K562 (cell line): ENCODE data around the gene EPHB1. TPM values are rescaled to one million over a fixed set of nuclear protein-coding genes. Genes with fewer than 3 reads are reported as not detected.

ENCODE experiments used
- ATAC-seq: fragments of 200-7000 bp; cut with Tn5 transposase; 3 replicates; pipeline ENCODE4 v1.9.1; 2020; ENCODE audit warnings: moderate library complexity
- BruUV-seq: library from RNA; stranded (reverse); fragments of 400-500 nt; replicated peaks from 2 replicates; lab custom pipeline; 2021; lab: Mats Ljungman, UMichigan
- CTCF ChIA-PET: fragments of 300-600 bp; formaldehyde crosslinking; extraction: SDS; loops from one replicate; lab custom pipeline; 2021; ENCODE audit warnings: low intra/inter-chr PET ratio; lab: Yijun Ruan, JAX
- POLR2A ChIA-PET: fragments of 300-600, 350-650 bp; sonication (Branson Sonifier 250); formaldehyde crosslinking; extraction: SDS; loops from one replicate; lab custom pipeline; 2021; ENCODE audit warnings: antibody characterized with exemption, inconsistent platforms; lab: Yijun Ruan, JAX
- DNase-seq, 4 experiments: peaks; one replicate each; pipeline versions ENCODE4 v3.0.0 to v3.0.0-alpha.2; 2011 to 2018; ENCODE audit warnings: low spot score in 3 of 4, mixed read lengths in 3 of 4; ENCODE audit errors: extremely low read depth in 1 of 4
- FAIRE-seq: peaks from 2 replicates; lab custom pipeline; 2011; peaks lifted over from hg19 to GRCh38; lab: Jason Lieb, UNC
- H2AFZ ChIP-seq: 2 replicates; pipeline ENCODE4 v1.6.0; 2011; ENCODE audit warnings: low read depth, low read length, control low read depth, inconsistent platforms
- H3K27ac ChIP-seq: fragments of 200-600 bp; 3 replicates; pipeline ENCODE4 v1.8.0; 2011; ENCODE audit warnings: low read depth, mild to moderate bottlenecking, control low read depth, inconsistent platforms, low read length, moderate library complexity, mixed read lengths; ENCODE audit errors: extremely low read depth
- H3K27me3 ChIP-seq, 2 experiments: fragments of 300-600 bp in 1 of 2; 2 replicates in 1 of 2; 3 replicates in 1 of 2; pipeline versions ENCODE4 v1.6.0 to v1.8.0; 2011; ENCODE audit warnings: inconsistent platforms in 2 of 2, low read length in 2 of 2, mild to moderate bottlenecking in 1 of 2, mixed read lengths in 1 of 2, moderate library complexity in 1 of 2; ENCODE audit not compliant: control insufficient read depth in 2 of 2, insufficient read depth in 2 of 2
- H3K36me3 ChIP-seq: fragments of 300-600 bp; 3 replicates; pipeline ENCODE4 v1.8.0; 2011; ENCODE audit warnings: mild to moderate bottlenecking, low read length, inconsistent platforms; ENCODE audit not compliant: control insufficient read depth, insufficient read depth
- H3K4me1 ChIP-seq, 2 experiments: fragments of 200-600 bp in 1 of 2; replicated peaks in 1 of 2; 2 replicates in 1 of 2; 3 replicates in 1 of 2; pipeline versions ENCODE4 v1.5.1 to v1.8.0; 2011; ENCODE audit warnings: inconsistent platforms in 2 of 2, low read length in 2 of 2, mild to moderate bottlenecking in 1 of 2, mixed read lengths in 1 of 2, moderate library complexity in 1 of 2; ENCODE audit not compliant: control insufficient read depth in 2 of 2, insufficient read depth in 2 of 2
- H3K4me2 ChIP-seq: 2 replicates; pipeline ENCODE4 v1.6.1; 2011; ENCODE audit warnings: low read length, control low read depth, inconsistent platforms, mixed read lengths; ENCODE audit not compliant: insufficient read depth
- H3K4me3 ChIP-seq: fragments of 200-600 bp; sonication (generic), shearing (Covaris generic); 2 replicates; pipeline ENCODE4 v1.5.1; 2016; ENCODE audit warnings: control low read depth, inconsistent platforms
- H3K79me2 ChIP-seq: fragments of 200-600 bp; 3 replicates; pipeline ENCODE4 v1.8.0; 2011; ENCODE audit warnings: low read length, inconsistent platforms; ENCODE audit not compliant: control insufficient read depth, insufficient read depth
- H3K9ac ChIP-seq, 2 experiments: 2 replicates each; pipeline versions ENCODE4 v1.6.0 to v1.6.1; 2011; ENCODE audit warnings: low read depth in 2 of 2, low read length in 2 of 2, control low read depth in 1 of 2, inconsistent platforms in 1 of 2, mild to moderate bottlenecking in 1 of 2, mixed read lengths in 1 of 2; ENCODE audit not compliant: insufficient read depth in 1 of 2
- H3K9me1 ChIP-seq: one replicate; pipeline ENCODE4 v1.6.0; 2011; ENCODE audit warnings: inconsistent platforms, mild to moderate bottlenecking, low read length, moderate library complexity; ENCODE audit not compliant: control insufficient read depth, insufficient read depth
- H3K9me3 ChIP-seq: replicated peaks from 2 replicates; pipeline ENCODE4 v1.5.1; 2011; ENCODE audit warnings: low read depth, low read length, inconsistent platforms; ENCODE audit not compliant: control insufficient read depth, insufficient read depth
- H4K20me1 ChIP-seq: replicated peaks from 2 replicates; pipeline ENCODE4 v1.6.1; 2011; ENCODE audit warnings: low read length, inconsistent platforms, mixed read lengths; ENCODE audit not compliant: control insufficient read depth, insufficient read depth
- ATF1 ChIP-seq, 2 experiments: fragments of 450-650 bp in 1 of 2; IDR thresholded peaks; 2 replicates each; pipeline ENCODE4 v1.6.1; 2016; ENCODE audit warnings: missing compliant biosample characterization in 1 of 2, missing genetic modification characterization in 1 of 2
- ATF2 ChIP-seq: sonication (generic); formaldehyde crosslinking; IDR thresholded peaks from 2 replicates; pipeline ENCODE4 v1.8.1; 2022; ENCODE audit warnings: missing genetic modification reagents
- CBFB ChIP-seq: sonication (generic); formaldehyde crosslinking; IDR thresholded peaks from 2 replicates; pipeline ENCODE4 v1.4.0; 2020; ENCODE audit warnings: mild to moderate bottlenecking, missing genetic modification reagents
- ELK1 ChIP-seq: sonication (generic); formaldehyde crosslinking; IDR thresholded peaks from 2 replicates; pipeline ENCODE4 v1.8.1; 2022; ENCODE audit warnings: missing genetic modification reagents
- HNRNPH1 ChIP-seq: fragments of 200-400 bp; formaldehyde crosslinking; optimal IDR thresholded peaks from 2 replicates; pipeline ENCODE3; 2017; ENCODE audit warnings: low read depth, mild to moderate bottlenecking, low read length, moderate library complexity
- KLF6 ChIP-seq: fragments of 250-450 bp; sonication (Bioruptor Pico); IDR thresholded peaks from 2 replicates; pipeline ENCODE4 v1.4.0; 2020; ENCODE audit warnings: mild to moderate bottlenecking, moderate library complexity, borderline replicate concordance
- LARP7 ChIP-seq: fragments of 450-650 bp; IDR thresholded peaks from 2 replicates; pipeline ENCODE4 v1.6.1; 2016
- MEF2D ChIP-seq: conservative IDR thresholded peaks from 2 replicates; pipeline ENCODE4 v1.6.1; 2016; ENCODE audit warnings: low read depth, missing genetic modification characterization, missing compliant biosample characterization
- MITF ChIP-seq: IDR thresholded peaks from 2 replicates; pipeline ENCODE4 v1.6.1; 2014; ENCODE audit warnings: antibody characterized with exemption
- OTX1 ChIP-seq: fragments of 450-650 bp; formaldehyde crosslinking; IDR thresholded peaks from 2 replicates; pipeline ENCODE4 v1.4.0; 2022; ENCODE audit warnings: mild to moderate bottlenecking
- PHB ChIP-seq: fragments of 250-450 bp; sonication (Bioruptor Pico); IDR thresholded peaks from 2 replicates; pipeline ENCODE4 v1.5.0; 2021
- RBM17 ChIP-seq: fragments of 200-400 bp; formaldehyde crosslinking; IDR thresholded peaks from 2 replicates; pipeline ENCODE4 v1.6.1; 2017; ENCODE audit warnings: low read depth, mild to moderate bottlenecking, low read length, borderline replicate concordance
- SMARCC2 ChIP-seq: fragments of 450-650 bp; IDR thresholded peaks from 2 replicates; pipeline ENCODE4 v1.6.1; 2017; ENCODE audit warnings: antibody characterized with exemption, moderate library complexity, mild to moderate bottlenecking, low read depth
- SNAPC5 ChIP-seq: fragments of 250-450 bp; sonication (Bioruptor Pico); IDR thresholded peaks from 2 replicates; pipeline ENCODE4 v1.8.0; 2021; ENCODE audit warnings: moderate library complexity, mild to moderate bottlenecking, inconsistent platforms
- SNRNP70 ChIP-seq: fragments of 200-400 bp; formaldehyde crosslinking; optimal IDR thresholded peaks from 2 replicates; pipeline ENCODE3; 2017; ENCODE audit warnings: low read depth, low read length
- TFAP4 ChIP-seq: sonication (generic); formaldehyde crosslinking; IDR thresholded peaks from 2 replicates; pipeline ENCODE4 v1.8.0; 2022; ENCODE audit warnings: missing genetic modification reagents, mild to moderate bottlenecking, moderate library complexity, borderline replicate concordance
- WGBS: fragments of 100-300 bp; shearing (Covaris generic); methylation state at CpG from one replicate; pipeline ENCODE4 v1.1.6; 2016; ENCODE audit warnings: low coverage, mixed read lengths; ENCODE audit not compliant: insufficient coverage; ENCODE audit errors: missing lambda C conversion rate; 5-methylcytosine and 5-hydroxymethylcytosine counted together
- in situ Hi-C: fragments of 300-500 bp; cut with MboI; formaldehyde crosslinking; loops from 4 replicates; pipeline ENCODE4 v1.15.0; 2018; ENCODE audit warnings: inconsistent platforms, mixed read lengths
- intact Hi-C: fragments of 100-400 bp; cut with micrococcal nuclease; formaldehyde crosslinking; loops from 2 replicates; pipeline ENCODE4 v1.14.2; 2022
- polyA plus RNA-seq, 8 experiments: library from polyadenylated mRNA; depleted of rRNA in 4 of 8; stranded (reverse) in 5 of 8; unstranded in 3 of 8; fragments of >200 nt; fragmentation: Nextera tagmentation in 2 of 8; fragmentation: Illumina TruSeq in 1 of 8; extraction: Ambion mirVana in 2 of 8; extraction: Trizol in 1 of 8; gene quantifications; 2 replicates each; pipeline versions ENCODE4 v1.2.1 to v1.2.3, GENCODE V29; 2011 to 2014; ENCODE audit warnings: inconsistent platforms in 1 of 8, missing spikeins in 1 of 8
- total RNA-seq, 7 experiments: library from RNA; depleted of rRNA in 6 of 7; stranded (reverse); fragments of >200 nt in 6 of 7; fragmentation: Illumina TruSeq in 2 of 7; extraction: Trizol in 2 of 7; gene quantifications; 2 replicates each; pipeline versions ENCODE4 v1.2.1 to v1.2.3, GENCODE V29; 2011 to 2021; ENCODE audit warnings: low replicate concordance in 1 of 7

EPHB1 gene
- total and polyA plus RNA-seq, 9 of the 15 experiments (the other 6 are each of a cell fraction or from before 2014, with no cell fraction given) = 0.29 TPM; not detected in 8

- TF ChIP-seq ATF2 (CRISPR knock-in tag) = no peak
- no peak for TF ChIP-seq RBM17
- no peak for TF ChIP-seq LARP7
Observed at GRCh38 chr3:134852893-134853351, 57.9 kb downstream of the EPHB1 start (continued).

GRCh38 chr3:134854254-134854653 lies 59.2 kb downstream of the EPHB1 start:
- Histone ChIP-seq H3K27me3 (no peaks in the 10 kb centered on the region), H3K27ac (no peak overlapping the region), H2AFZ (no peak overlapping the region), H3K4me1 (no peaks in the 10 kb centered on the region), H3K36me3 (no peaks in the 10 kb centered on the region), H3K4me2 (no peak overlapping the region), H4K20me1 (no peaks in the 10 kb centered on the region), H3K9ac (no peak overlapping the region), H3K4me3 (no peak overlapping the region), H3K9me3 (no peaks in the 10 kb centered on the region), H3K9me1 (no peaks in the 10 kb centered on the region), H3K79me2 (no peaks in the 10 kb centered on the region)
- intact Hi-C loops (no loop called here), in situ Hi-C loops (no loop called here)
- no peak for ATAC-seq
- DNase-seq = no peak
- no peak for FAIRE-seq
- ChIA-PET POLR2A (interaction anchor here (0.7 kb wide), 1 partner anchor 47 kb away, joined by 5 read pairs; no protein-coding TSS in a partner anchor), CTCF (no interaction called here)
- 0% methylated on average over 4 of the region's 6 CpGs for WGBS
- no TSS peak for BruUV-seq
- TF ChIP-seq SNAPC5 (CRISPR knock-in tag) = no peak
- no peak for TF ChIP-seq KLF6
- no peak for TF ChIP-seq MITF
- TF ChIP-seq TFAP4 (CRISPR knock-in tag) = no peak
- TF ChIP-seq SMARCC2 = no peak
- no peak for TF ChIP-seq OTX1 (CRISPR knock-in tag)
- no peak for TF ChIP-seq HNRNPH1
- no peak for TF ChIP-seq MEF2D (tag)
- TF ChIP-seq ATF1 (CRISPR knock-in tag; IDR thresholded peaks at IDR 0.05) = no peak
- no peak for TF ChIP-seq ATF1 (tag; IDR thresholded peaks at IDR 0.05)
- TF ChIP-seq ELK1 = no peak
- TF ChIP-seq PHB = no peak
- no peak for TF ChIP-seq CBFB (CRISPR knock-in tag)
- TF ChIP-seq SNRNP70 = no peak
